Measurements from ENCODE around the gene ELF1. TPM values are rescaled to one million over a fixed set of nuclear protein-coding genes. Genes with fewer than 3 reads are reported as not detected.

ELF1 gene
- total RNA-seq, 1 experiment from 2014 or later = 15.3 TPM

GRCh38 chr13:41025518-41025917 lies 6.4 kb upstream of the ELF1 start:
- intact Hi-C loops (cut with micrococcal nuclease) = no loop called here
- Histone ChIP-seq H4K20me1 (ENCODE audit: low read length) (no peaks in the 10 kb centered on the region), H3K27me3 (ENCODE audit: low read length) (no peaks in the 10 kb centered on the region), H3K36me3 (ENCODE audit: low read depth, low read length) (no peaks in the 10 kb centered on the region; the same call in 1 of the 2 replicates), H3K9ac (ENCODE audit: low read length) (no peak overlapping the region), H3K9me3 (ENCODE audit: low read length) (no peaks in the 10 kb centered on the region), H2AFZ (ENCODE audit: low read length) (no peak overlapping the region), H3K4me2 (ENCODE audit: low read length) (no peak overlapping the region), H3K4me3 (ENCODE audit: low read length) (no peak overlapping the region), H3K9me2 (replicated peaks; ENCODE audit: low read length) (no peaks in the 10 kb centered on the region), H3K27ac (ENCODE audit: low read length) (no peak overlapping the region), H3K4me1 (ENCODE audit: insufficient read depth, low read length) (no peaks in the 10 kb centered on the region), H3K79me2 (ENCODE audit: low read length) (no peaks in the 10 kb centered on the region), H3F3A (ENCODE audit: low read length, unreplicated experiment) (no peaks in the 10 kb centered on the region)
- TF ChIP-seq EZH2 (IDR thresholded peaks at IDR 0.05; ENCODE audit: low read length, unreplicated experiment) = no peak
- TF ChIP-seq EZH2phosphoT487 (IDR thresholded peaks at IDR 0.05; ENCODE audit: borderline replicate concordance, low read length) = no peak
- no peak for TF ChIP-seq CTCF (conservative IDR thresholded peaks at IDR 0.05; ENCODE audit: low read depth, low read length)
- no peak for DNase-seq
- ChIA-PET POLR2A (ENCODE audit: unreplicated experiment) (no interaction called here), CTCF (no interaction called here)
- no TSS peak for BruUV-seq (replicated peaks)
- no peak for ATAC-seq

GRCh38 chr13:41019578-41020347 lies 647 bp upstream of the ELF1 start:
- H3K79me2 ChIP-seq (ENCODE audit: low read length) = peaks cover 45% of the 10 kb centered on the region
- peaks cover 14% of the 10 kb centered on the region for H3K4me1 ChIP-seq (ENCODE audit: insufficient read depth, low read length)
- ATAC-seq (no peak; the same call in 1 of the 2 replicates), DNase-seq (no peak)
- H3F3A ChIP-seq (ENCODE audit: low read length, unreplicated experiment) = no peaks in the 10 kb centered on the region
- no peaks in the 10 kb centered on the region for H3K36me3 ChIP-seq (ENCODE audit: low read depth, low read length)
- intact Hi-C loops (cut with micrococcal nuclease) = loop anchor here (2.0 kb wide), 1 partner anchor 35 kb away; no protein-coding TSS in a partner anchor
- H3K9me3 ChIP-seq (ENCODE audit: low read length) = no peaks in the 10 kb centered on the region
- H3K27ac ChIP-seq (ENCODE audit: low read length) = peak overlapping the region; percentile 91
- peak overlapping the region; percentile 86 for H3K4me2 ChIP-seq (ENCODE audit: low read length)
- ChIA-PET POLR2A (ENCODE audit: unreplicated experiment) (no interaction called here), CTCF (no interaction called here)
- TF ChIP-seq EZH2 (IDR thresholded peaks at IDR 0.05; ENCODE audit: low read length, unreplicated experiment) (no peak), EZH2phosphoT487 (IDR thresholded peaks at IDR 0.05; ENCODE audit: borderline replicate concordance, low read length) (no peak), CTCF (conservative IDR thresholded peaks at IDR 0.05; ENCODE audit: low read depth, low read length) (no peak)
- BruUV-seq (replicated peaks) = no TSS peak
- H4K20me1 ChIP-seq (ENCODE audit: low read length) = no peaks in the 10 kb centered on the region
- H3K9me2 ChIP-seq (replicated peaks; ENCODE audit: low read length) = no peaks in the 10 kb centered on the region
- H3K27me3 ChIP-seq (ENCODE audit: low read length) = no peaks in the 10 kb centered on the region
- H3K4me3 ChIP-seq (ENCODE audit: low read length) = no peak overlapping the region
- H3K9ac ChIP-seq (ENCODE audit: low read length) = no peak overlapping the region
- 0 out of 2 replicates have a peak overlapping the region, but pooled peaks have one; percentile 11 for H2AFZ ChIP-seq (ENCODE audit: low read length)

GRCh38 chr13:41018602-41018948 lies 541 bp downstream of the ELF1 start:
- no peaks in the 10 kb centered on the region for H3K27me3 ChIP-seq (ENCODE audit: low read length)
- ChIA-PET CTCF (interaction anchor here (0.5 to 0.6 kb wide), 2 partner anchors 32 to 48 kb away, joined by 3 to 8 read pairs; no protein-coding TSS in a partner anchor), POLR2A (ENCODE audit: unreplicated experiment) (no interaction called here)
- H3K4me3 ChIP-seq (ENCODE audit: low read length) = peak overlapping the region; percentile 74
- TF ChIP-seq CTCF (conservative IDR thresholded peaks at IDR 0.05; ENCODE audit: low read depth, low read length) (no peak), EZH2phosphoT487 (IDR thresholded peaks at IDR 0.05; ENCODE audit: borderline replicate concordance, low read length) (no peak), EZH2 (IDR thresholded peaks at IDR 0.05; ENCODE audit: low read length, unreplicated experiment) (no peak)
- no peaks in the 10 kb centered on the region for H4K20me1 ChIP-seq (ENCODE audit: low read length)
- H3K9me3 ChIP-seq (ENCODE audit: low read length) = no peaks in the 10 kb centered on the region
- H3K9ac ChIP-seq (ENCODE audit: low read length) = peak overlapping the region; percentile 91
- H3F3A ChIP-seq (ENCODE audit: low read length, unreplicated experiment) = no peaks in the 10 kb centered on the region
- peak overlapping the region; percentile 64; the same call in 1 of the 2 replicates for H2AFZ ChIP-seq (ENCODE audit: low read length)
- BruUV-seq (replicated peaks) = no TSS peak
- peaks cover 55% of the 10 kb centered on the region for H3K79me2 ChIP-seq (ENCODE audit: low read length)
- intact Hi-C loops (cut with micrococcal nuclease) = loop anchor here (2.0 kb wide), 1 partner anchor 36 kb away; no protein-coding TSS in a partner anchor
- H3K36me3 ChIP-seq (ENCODE audit: low read depth, low read length) = no peaks in the 10 kb centered on the region
- DNase-seq (no peak), ATAC-seq (no peak)
- H3K4me2 ChIP-seq (ENCODE audit: low read length) = peak overlapping the region; percentile 86
- H3K9me2 ChIP-seq (replicated peaks; ENCODE audit: low read length) = no peaks in the 10 kb centered on the region
- peaks cover 14% of the 10 kb centered on the region for H3K4me1 ChIP-seq (ENCODE audit: insufficient read depth, low read length)
- H3K27ac ChIP-seq (ENCODE audit: low read length) = peak overlapping the region; percentile 91

All from PC-3 (cell line).